Endothelial cell of umbilical vein (primary cell): ENCODE data around the gene CHCHD5. TPM values are rescaled to one million over a fixed set of nuclear protein-coding genes. Genes with fewer than 3 reads are reported as not detected.

Experiments used
- BruUV-seq: library from RNA; stranded (reverse); fragments of 400-500 nt; replicated peaks from 2 replicates; lab custom pipeline; 2021; lab: Mats Ljungman, UMichigan
- CTCF ChIA-PET: fragments of 300-600, 350-600 bp; sonication (Branson Sonifier 250); formaldehyde crosslinking; loops from one replicate; lab custom pipeline; 2021; ENCODE audit warnings: antibody characterized with exemption, inconsistent platforms; lab: Charles Lee
- POLR2A ChIA-PET: fragments of 300-600, 350-600 bp; sonication (Branson Sonifier 250); formaldehyde crosslinking; loops from one replicate; lab custom pipeline; 2021; ENCODE audit warnings: antibody characterized with exemption, inconsistent platforms; lab: Charles Lee
- DNase-seq: peaks from one replicate; pipeline ENCODE4 v3.0.0-alpha.2; 2011; ENCODE audit warnings: low read depth, low spot score
- FAIRE-seq: peaks from 2 replicates; lab custom pipeline; 2011; peaks lifted over from hg19 to GRCh38; lab: Jason Lieb, UNC
- H2AFZ ChIP-seq: 2 replicates; pipeline ENCODE4 v1.6.0; 2012; ENCODE audit warnings: low read depth, low read length, control low read depth, inconsistent platforms
- H3K27ac ChIP-seq: 2 replicates; pipeline ENCODE4 v1.5.1; 2011; ENCODE audit warnings: low read depth, mild to moderate bottlenecking, control low read depth, low read length, moderate library complexity; ENCODE audit not compliant: insufficient read depth
- H3K27me3 ChIP-seq, 2 experiments: 2 replicates each; pipeline versions ENCODE4 v1.6.0 to v1.6.1; 2011; ENCODE audit warnings: low read length in 2 of 2, mixed read lengths in 1 of 2; ENCODE audit not compliant: control insufficient read depth in 2 of 2, insufficient read depth in 2 of 2
- H3K36me3 ChIP-seq, 2 experiments: 2 replicates in 1 of 2; 3 replicates in 1 of 2; pipeline ENCODE4 v1.5.1; 2011; ENCODE audit warnings: low read length in 2 of 2, mild to moderate bottlenecking in 1 of 2, moderate library complexity in 1 of 2; ENCODE audit not compliant: control insufficient read depth in 2 of 2, insufficient read depth in 2 of 2; ENCODE audit errors: extremely low read depth in 1 of 2
- H3K4me1 ChIP-seq: 3 replicates; pipeline ENCODE4 v1.5.1; 2011; ENCODE audit warnings: mild to moderate bottlenecking, low read length; ENCODE audit not compliant: control insufficient read depth, insufficient read depth; ENCODE audit errors: extremely low read depth
- H3K4me2 ChIP-seq: 2 replicates; pipeline ENCODE4 v1.6.1; 2011; ENCODE audit warnings: low read length, control low read depth, mixed read lengths; ENCODE audit not compliant: insufficient read depth
- H3K4me3 ChIP-seq, 3 experiments: fragments of 200-600 bp in 1 of 3; sonication (generic), shearing (Covaris generic) in 1 of 3; replicated peaks in 1 of 3; 2 replicates each; pipeline ENCODE4 v1.5.1; 2011 to 2016; ENCODE audit warnings: control low read depth in 3 of 3, low read length in 3 of 3, mild to moderate bottlenecking in 2 of 3, inconsistent platforms in 1 of 3, low read depth in 1 of 3, moderate library complexity in 1 of 3; ENCODE audit not compliant: insufficient read depth in 1 of 3
- H3K79me2 ChIP-seq: 2 replicates; pipeline ENCODE4 v1.6.0; 2012; ENCODE audit warnings: low read length, inconsistent platforms; ENCODE audit not compliant: control insufficient read depth, insufficient read depth
- H3K9ac ChIP-seq: replicated peaks from 2 replicates; pipeline ENCODE3; 2011; ENCODE audit warnings: low read length, control low read depth; ENCODE audit not compliant: insufficient read depth; ENCODE audit errors: extremely low read depth
- H3K9me1 ChIP-seq: replicated peaks from 3 replicates; pipeline ENCODE4 v1.6.0; 2011; ENCODE audit warnings: mild to moderate bottlenecking, low read length; ENCODE audit not compliant: control insufficient read depth, insufficient read depth; ENCODE audit errors: extremely low read depth
- H3K9me3 ChIP-seq: replicated peaks from 2 replicates; pipeline ENCODE4 v1.5.1; 2012; ENCODE audit warnings: low read length, inconsistent platforms; ENCODE audit not compliant: control insufficient read depth, insufficient read depth
- H4K20me1 ChIP-seq: replicated peaks from 2 replicates; pipeline ENCODE3; 2011; ENCODE audit warnings: mild to moderate bottlenecking, low read length; ENCODE audit not compliant: control insufficient read depth, insufficient read depth; ENCODE audit errors: extremely low read depth
- EZH2 ChIP-seq: IDR thresholded peaks from 2 replicates; pipeline ENCODE4 v1.6.1; 2012; ENCODE audit warnings: borderline replicate concordance, low read depth, mild to moderate bottlenecking, moderate library complexity, low read length, inconsistent platforms; ENCODE audit not compliant: severe bottlenecking
- FOS ChIP-seq: IDR thresholded peaks from 2 replicates; pipeline ENCODE4 v1.6.1; 2011; ENCODE audit warnings: mild to moderate bottlenecking, low read length, moderate library complexity, borderline replicate concordance; ENCODE audit not compliant: insufficient read depth
- GATA2 ChIP-seq: IDR thresholded peaks from 2 replicates; pipeline ENCODE4 v1.7.0; 2011; ENCODE audit warnings: low read depth, mild to moderate bottlenecking, moderate library complexity, mixed read lengths, low read length; ENCODE audit not compliant: insufficient read length, insufficient read depth
- JUN ChIP-seq: IDR thresholded peaks from 2 replicates; pipeline ENCODE4 v1.6.1; 2011; ENCODE audit warnings: borderline replicate concordance, low read depth; ENCODE audit not compliant: insufficient read length, insufficient read depth
- MYC ChIP-seq: IDR thresholded peaks from one replicate; pipeline ENCODE4 v1.6.1; 2011; ENCODE audit warnings: mild to moderate bottlenecking, low read depth, low read length
- POLR2A ChIP-seq: IDR thresholded peaks from 2 replicates; pipeline ENCODE4 v1.6.1; 2012; ENCODE audit warnings: low read depth, mild to moderate bottlenecking, control low read depth, low read length
- POLR2AphosphoS5 ChIP-seq: IDR thresholded peaks from 2 replicates; pipeline ENCODE4 v1.6.1; 2012; ENCODE audit warnings: low read depth, mild to moderate bottlenecking, control low read depth, low read length, moderate library complexity; ENCODE audit not compliant: insufficient read depth
- dilution Hi-C: fragments of 300-500 bp; cut with MboI; formaldehyde crosslinking; loops from one replicate; pipeline ENCODE4 v1.15.0; 2019; ENCODE audit warnings: low sequenced_read_pairs; ENCODE audit not compliant: extremely low pct_ligation_motif_present
- intact Hi-C: fragments of 100-400 bp; cut with micrococcal nuclease; formaldehyde crosslinking; loops from one replicate; pipeline ENCODE4 v1.10.0; 2022
- polyA plus RNA-seq, 4 experiments: library from polyadenylated mRNA; depleted of rRNA in 3 of 4; stranded (reverse) in 3 of 4; unstranded in 1 of 4; fragments of >200 nt; gene quantifications; 2 replicates each; pipeline versions ENCODE4 v1.2.1 to v1.2.3, GENCODE V29; 2011 to 2012; ENCODE audit warnings: missing spikeins in 1 of 4
- total RNA-seq: library from RNA; stranded (reverse); gene quantifications from 2 replicates; pipeline ENCODE4 v1.2.3, GENCODE V29; 2021
- TF ChIP-seq, protein P1 (sequence below), 2 donors: IDR thresholded peaks; 1 replicate in 1 of 2; 2 replicates in 1 of 2; pipeline ENCODE4 v1.5.1; 2011; ENCODE audit warnings: low read length in 2 of 2, mild to moderate bottlenecking in 2 of 2, moderate library complexity in 2 of 2, control low read depth in 1 of 2, inconsistent platforms in 1 of 2, low read depth in 1 of 2; ENCODE audit not compliant: insufficient read depth in 1 of 2; ENCODE audit errors: extremely low read depth in 1 of 2
- TF ChIP-seq, protein P2 (sequence below): IDR thresholded peaks from 2 replicates; pipeline ENCODE4 v1.6.1; 2011; ENCODE audit not compliant: insufficient read depth, insufficient read length

CHCHD5 gene
- total and polyA plus RNA-seq, 2 donors (not counting 3 experiments of a cell fraction or from before 2014, with no cell fraction given), result 22.2 to 44.7 TPM

DNA sequence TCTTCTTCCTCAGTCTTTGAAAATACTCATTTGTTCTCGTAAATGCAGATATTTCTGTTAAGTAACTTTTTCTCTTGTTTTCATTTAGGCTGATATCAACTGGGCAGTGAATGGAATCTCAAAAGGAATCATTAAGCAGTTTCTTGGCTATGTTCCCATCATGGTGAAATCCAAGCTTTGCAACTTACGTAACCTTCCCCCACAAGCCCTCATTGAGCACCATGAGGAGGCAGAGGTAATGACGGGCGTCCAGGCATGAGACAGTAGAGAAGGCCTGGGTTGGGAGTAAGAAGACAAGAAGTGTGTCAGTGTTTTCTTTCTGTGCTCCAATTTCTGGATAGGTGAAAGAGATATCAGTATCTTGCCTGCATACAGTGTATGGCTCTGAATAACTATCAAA lies 37.1 kb upstream of the CHCHD5 start:
- H3K36me3 ChIP-seq, result peaks cover 9 to 13% of the 10 kb centered on the region in 2 experiments
- dilution Hi-C loops, result no loop called here
- BruUV-seq, result no TSS peak

More for the DNA sequence above, 37.1 kb upstream of the CHCHD5 start:
- Histone ChIP-seq H3K79me2 (peaks cover 44% of the 10 kb centered on the region), H3K4me1 (peaks cover 10% of the 10 kb centered on the region), H3K9me1 (no peaks in the 10 kb centered on the region), H3K9ac (no peak overlapping the region), H2AFZ (no peak overlapping the region), H3K27ac (no peak overlapping the region), H4K20me1 (no peaks in the 10 kb centered on the region), H3K9me3 (no peaks in the 10 kb centered on the region), H3K4me3 (no peak overlapping the region), H3K4me2 (no peak overlapping the region), H3K27me3 (no peaks in the 10 kb centered on the region)
- TF ChIP-seq EZH2 (no peak), GATA2 (no peak), JUN (no peak), MYC (no peak), FOS (no peak), POLR2AphosphoS5 (no peak), POLR2A (no peak)
- TF ChIP-seq, protein P1, sequence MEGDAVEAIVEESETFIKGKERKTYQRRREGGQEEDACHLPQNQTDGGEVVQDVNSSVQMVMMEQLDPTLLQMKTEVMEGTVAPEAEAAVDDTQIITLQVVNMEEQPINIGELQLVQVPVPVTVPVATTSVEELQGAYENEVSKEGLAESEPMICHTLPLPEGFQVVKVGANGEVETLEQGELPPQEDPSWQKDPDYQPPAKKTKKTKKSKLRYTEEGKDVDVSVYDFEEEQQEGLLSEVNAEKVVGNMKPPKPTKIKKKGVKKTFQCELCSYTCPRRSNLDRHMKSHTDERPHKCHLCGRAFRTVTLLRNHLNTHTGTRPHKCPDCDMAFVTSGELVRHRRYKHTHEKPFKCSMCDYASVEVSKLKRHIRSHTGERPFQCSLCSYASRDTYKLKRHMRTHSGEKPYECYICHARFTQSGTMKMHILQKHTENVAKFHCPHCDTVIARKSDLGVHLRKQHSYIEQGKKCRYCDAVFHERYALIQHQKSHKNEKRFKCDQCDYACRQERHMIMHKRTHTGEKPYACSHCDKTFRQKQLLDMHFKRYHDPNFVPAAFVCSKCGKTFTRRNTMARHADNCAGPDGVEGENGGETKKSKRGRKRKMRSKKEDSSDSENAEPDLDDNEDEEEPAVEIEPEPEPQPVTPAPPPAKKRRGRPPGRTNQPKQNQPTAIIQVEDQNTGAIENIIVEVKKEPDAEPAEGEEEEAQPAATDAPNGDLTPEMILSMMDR (IDR thresholded peaks at IDR 0.05; ENCODE audit: extremely low read depth in 1 of 2, insufficient read depth in 1 of 2, low read depth in 1 of 2, low read length in 2 of 2), result no peak
- TF ChIP-seq, protein P2, sequence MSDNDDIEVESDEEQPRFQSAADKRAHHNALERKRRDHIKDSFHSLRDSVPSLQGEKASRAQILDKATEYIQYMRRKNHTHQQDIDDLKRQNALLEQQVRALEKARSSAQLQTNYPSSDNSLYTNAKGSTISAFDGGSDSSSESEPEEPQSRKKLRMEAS, result no peak
- FAIRE-seq (no peak), DNase-seq (no peak)
- intact Hi-C loops, result no loop called here
- ChIA-PET CTCF (no interaction called here), POLR2A (no interaction called here)
